ENCODE results near the gene DUS2. TPM values are rescaled to one million over a fixed set of nuclear protein-coding genes. Genes with fewer than 3 reads are reported as not detected.

The DUS2 gene
- total and polyA plus RNA-seq, 2 of the 8 experiments (the other 6 are each of a cell fraction or from before 2014, with no cell fraction given), result 17.2 to 27.0 TPM

DNA sequence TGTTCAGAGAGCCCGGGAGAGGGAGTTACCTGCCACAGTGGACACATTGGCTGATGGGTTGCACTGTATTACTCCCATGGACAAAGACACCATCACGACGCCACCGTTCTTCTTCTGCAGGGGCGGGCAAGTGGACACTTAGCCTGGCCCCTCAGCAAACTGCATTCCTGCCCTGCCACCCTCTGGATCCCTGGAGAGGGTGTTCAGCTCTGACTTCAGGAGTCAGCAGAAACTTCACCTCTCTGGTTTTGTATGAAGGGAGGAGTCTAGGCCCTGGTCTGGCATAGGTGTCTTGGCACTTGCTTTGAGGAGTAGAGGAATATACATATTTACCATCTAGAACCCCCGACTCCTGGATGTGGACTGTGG is 33.1 kb upstream of the DUS2 start (continued):
- TF ChIP-seq, protein P1, sequence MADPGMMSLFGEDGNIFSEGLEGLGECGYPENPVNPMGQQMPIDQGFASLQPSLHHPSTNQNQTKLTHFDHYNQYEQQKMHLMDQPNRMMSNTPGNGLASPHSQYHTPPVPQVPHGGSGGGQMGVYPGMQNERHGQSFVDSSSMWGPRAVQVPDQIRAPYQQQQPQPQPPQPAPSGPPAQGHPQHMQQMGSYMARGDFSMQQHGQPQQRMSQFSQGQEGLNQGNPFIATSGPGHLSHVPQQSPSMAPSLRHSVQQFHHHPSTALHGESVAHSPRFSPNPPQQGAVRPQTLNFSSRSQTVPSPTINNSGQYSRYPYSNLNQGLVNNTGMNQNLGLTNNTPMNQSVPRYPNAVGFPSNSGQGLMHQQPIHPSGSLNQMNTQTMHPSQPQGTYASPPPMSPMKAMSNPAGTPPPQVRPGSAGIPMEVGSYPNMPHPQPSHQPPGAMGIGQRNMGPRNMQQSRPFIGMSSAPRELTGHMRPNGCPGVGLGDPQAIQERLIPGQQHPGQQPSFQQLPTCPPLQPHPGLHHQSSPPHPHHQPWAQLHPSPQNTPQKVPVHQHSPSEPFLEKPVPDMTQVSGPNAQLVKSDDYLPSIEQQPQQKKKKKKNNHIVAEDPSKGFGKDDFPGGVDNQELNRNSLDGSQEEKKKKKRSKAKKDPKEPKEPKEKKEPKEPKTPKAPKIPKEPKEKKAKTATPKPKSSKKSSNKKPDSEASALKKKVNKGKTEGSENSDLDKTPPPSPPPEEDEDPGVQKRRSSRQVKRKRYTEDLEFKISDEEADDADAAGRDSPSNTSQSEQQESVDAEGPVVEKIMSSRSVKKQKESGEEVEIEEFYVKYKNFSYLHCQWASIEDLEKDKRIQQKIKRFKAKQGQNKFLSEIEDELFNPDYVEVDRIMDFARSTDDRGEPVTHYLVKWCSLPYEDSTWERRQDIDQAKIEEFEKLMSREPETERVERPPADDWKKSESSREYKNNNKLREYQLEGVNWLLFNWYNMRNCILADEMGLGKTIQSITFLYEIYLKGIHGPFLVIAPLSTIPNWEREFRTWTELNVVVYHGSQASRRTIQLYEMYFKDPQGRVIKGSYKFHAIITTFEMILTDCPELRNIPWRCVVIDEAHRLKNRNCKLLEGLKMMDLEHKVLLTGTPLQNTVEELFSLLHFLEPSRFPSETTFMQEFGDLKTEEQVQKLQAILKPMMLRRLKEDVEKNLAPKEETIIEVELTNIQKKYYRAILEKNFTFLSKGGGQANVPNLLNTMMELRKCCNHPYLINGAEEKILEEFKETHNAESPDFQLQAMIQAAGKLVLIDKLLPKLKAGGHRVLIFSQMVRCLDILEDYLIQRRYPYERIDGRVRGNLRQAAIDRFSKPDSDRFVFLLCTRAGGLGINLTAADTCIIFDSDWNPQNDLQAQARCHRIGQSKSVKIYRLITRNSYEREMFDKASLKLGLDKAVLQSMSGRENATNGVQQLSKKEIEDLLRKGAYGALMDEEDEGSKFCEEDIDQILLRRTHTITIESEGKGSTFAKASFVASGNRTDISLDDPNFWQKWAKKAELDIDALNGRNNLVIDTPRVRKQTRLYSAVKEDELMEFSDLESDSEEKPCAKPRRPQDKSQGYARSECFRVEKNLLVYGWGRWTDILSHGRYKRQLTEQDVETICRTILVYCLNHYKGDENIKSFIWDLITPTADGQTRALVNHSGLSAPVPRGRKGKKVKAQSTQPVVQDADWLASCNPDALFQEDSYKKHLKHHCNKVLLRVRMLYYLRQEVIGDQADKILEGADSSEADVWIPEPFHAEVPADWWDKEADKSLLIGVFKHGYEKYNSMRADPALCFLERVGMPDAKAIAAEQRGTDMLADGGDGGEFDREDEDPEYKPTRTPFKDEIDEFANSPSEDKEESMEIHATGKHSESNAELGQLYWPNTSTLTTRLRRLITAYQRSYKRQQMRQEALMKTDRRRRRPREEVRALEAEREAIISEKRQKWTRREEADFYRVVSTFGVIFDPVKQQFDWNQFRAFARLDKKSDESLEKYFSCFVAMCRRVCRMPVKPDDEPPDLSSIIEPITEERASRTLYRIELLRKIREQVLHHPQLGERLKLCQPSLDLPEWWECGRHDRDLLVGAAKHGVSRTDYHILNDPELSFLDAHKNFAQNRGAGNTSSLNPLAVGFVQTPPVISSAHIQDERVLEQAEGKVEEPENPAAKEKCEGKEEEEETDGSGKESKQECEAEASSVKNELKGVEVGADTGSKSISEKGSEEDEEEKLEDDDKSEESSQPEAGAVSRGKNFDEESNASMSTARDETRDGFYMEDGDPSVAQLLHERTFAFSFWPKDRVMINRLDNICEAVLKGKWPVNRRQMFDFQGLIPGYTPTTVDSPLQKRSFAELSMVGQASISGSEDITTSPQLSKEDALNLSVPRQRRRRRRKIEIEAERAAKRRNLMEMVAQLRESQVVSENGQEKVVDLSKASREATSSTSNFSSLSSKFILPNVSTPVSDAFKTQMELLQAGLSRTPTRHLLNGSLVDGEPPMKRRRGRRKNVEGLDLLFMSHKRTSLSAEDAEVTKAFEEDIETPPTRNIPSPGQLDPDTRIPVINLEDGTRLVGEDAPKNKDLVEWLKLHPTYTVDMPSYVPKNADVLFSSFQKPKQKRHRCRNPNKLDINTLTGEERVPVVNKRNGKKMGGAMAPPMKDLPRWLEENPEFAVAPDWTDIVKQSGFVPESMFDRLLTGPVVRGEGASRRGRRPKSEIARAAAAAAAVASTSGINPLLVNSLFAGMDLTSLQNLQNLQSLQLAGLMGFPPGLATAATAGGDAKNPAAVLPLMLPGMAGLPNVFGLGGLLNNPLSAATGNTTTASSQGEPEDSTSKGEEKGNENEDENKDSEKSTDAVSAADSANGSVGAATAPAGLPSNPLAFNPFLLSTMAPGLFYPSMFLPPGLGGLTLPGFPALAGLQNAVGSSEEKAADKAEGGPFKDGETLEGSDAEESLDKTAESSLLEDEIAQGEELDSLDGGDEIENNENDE (IDR thresholded peaks at IDR 0.05; ENCODE audit: insufficient replicate concordance, low read length), result no peak
- TF ChIP-seq HDAC6 (IDR thresholded peaks at IDR 0.05; ENCODE audit: low read depth, low read length) (no peak), KDM4A (IDR thresholded peaks at IDR 0.05; ENCODE audit: low read depth, low read length, severe bottlenecking) (no peak), CEBPB (IDR thresholded peaks at IDR 0.05; ENCODE audit: low read depth, low read length) (no peak), BRCA1 (IDR thresholded peaks at IDR 0.05; ENCODE audit: low read depth, low read length) (no peak), NANOG (IDR thresholded peaks at IDR 0.05; ENCODE audit: insufficient read depth, low read depth, low read length, poor library complexity, severe bottlenecking) (no peak), RFX5 (IDR thresholded peaks at IDR 0.05; ENCODE audit: borderline replicate concordance, low read depth, low read length) (no peak), RNF2 (IDR thresholded peaks at IDR 0.05; ENCODE audit: borderline replicate concordance, low read depth, low read length, missing control alignments, poor library complexity, severe bottlenecking) (no peak), TAF1 (IDR thresholded peaks at IDR 0.05; ENCODE audit: low read depth, low read length) (no peak), TCF12 (IDR thresholded peaks at IDR 0.05; ENCODE audit: low read depth, low read length) (no peak), ZNF274 (IDR thresholded peaks at IDR 0.05; ENCODE audit: borderline replicate concordance, extremely low read depth, low read length) (no peak), POLR2A (IDR thresholded peaks at IDR 0.05; ENCODE audit: control extremely low read depth in 1 of 2, low read depth in 2 of 2, low read length in 2 of 2) (no peak)

Measured in H1 (cell line).